ENCODE data around the gene GSTM4. TPM values are rescaled to one million over a fixed set of nuclear protein-coding genes. Genes with fewer than 3 reads are reported as not detected.

GSTM4 gene
- total and polyA plus RNA-seq, 2 donors (not counting 1 experiment from before 2014, with no cell fraction given) = 17.7 to 30.8 TPM

DNA sequence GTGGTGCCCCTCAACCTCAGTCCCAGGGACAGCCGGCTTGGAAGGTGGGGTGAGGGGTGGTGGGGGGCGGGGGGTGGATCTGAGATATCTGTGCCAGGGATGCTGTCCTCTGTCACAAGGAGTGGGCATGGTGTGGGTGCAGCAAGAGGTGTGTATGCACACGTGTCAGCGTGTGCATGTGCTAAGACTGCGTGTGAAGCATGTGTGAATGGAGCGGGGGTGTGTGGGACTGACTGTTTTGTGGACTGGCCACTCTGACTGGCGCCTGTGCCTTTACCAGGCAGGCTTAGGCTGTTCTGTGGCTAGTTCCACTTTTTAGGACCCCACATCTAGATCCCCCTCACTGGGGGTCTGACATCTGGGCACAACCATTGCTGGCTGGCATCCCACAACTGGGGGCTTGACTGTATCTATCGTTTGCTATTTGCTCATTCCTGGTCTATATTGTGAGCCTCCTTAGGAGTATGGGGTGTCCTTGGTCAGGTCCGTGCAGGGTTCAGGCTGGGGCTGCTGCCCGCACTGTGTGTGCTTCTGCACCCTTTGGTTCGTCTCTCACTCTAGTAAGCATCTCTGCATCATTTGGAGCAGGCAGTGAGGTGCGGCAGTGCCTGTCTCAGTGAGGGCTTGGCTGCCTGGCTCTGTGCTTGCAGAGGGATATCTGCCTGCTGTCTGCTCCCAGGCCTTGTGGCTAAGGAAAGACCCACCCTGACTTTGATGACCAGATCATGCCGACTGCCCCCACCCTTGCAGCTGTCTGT, 34.3 kb upstream of the GSTM4 start:
- no peaks in the 10 kb centered on the region for H3K9me3 ChIP-seq (ENCODE audit: control insufficient read depth, insufficient read depth, low read depth, low read length)
- peaks cover 24% of the 10 kb centered on the region for H3K4me1 ChIP-seq (ENCODE audit: control insufficient read depth, extremely low read depth, insufficient read depth, low read length)
- H3K9ac ChIP-seq (ENCODE audit: insufficient read depth, low read length) = peak overlapping the region; percentile 53
- H4K20me1 ChIP-seq (ENCODE audit: control insufficient read depth, extremely low read depth, insufficient read depth, low read length) = no peaks in the 10 kb centered on the region
- TF ChIP-seq EZH2 (IDR thresholded peaks at IDR 0.05; ENCODE audit: low read length, missing control alignments) = no peak
- TF ChIP-seq, protein P1, sequence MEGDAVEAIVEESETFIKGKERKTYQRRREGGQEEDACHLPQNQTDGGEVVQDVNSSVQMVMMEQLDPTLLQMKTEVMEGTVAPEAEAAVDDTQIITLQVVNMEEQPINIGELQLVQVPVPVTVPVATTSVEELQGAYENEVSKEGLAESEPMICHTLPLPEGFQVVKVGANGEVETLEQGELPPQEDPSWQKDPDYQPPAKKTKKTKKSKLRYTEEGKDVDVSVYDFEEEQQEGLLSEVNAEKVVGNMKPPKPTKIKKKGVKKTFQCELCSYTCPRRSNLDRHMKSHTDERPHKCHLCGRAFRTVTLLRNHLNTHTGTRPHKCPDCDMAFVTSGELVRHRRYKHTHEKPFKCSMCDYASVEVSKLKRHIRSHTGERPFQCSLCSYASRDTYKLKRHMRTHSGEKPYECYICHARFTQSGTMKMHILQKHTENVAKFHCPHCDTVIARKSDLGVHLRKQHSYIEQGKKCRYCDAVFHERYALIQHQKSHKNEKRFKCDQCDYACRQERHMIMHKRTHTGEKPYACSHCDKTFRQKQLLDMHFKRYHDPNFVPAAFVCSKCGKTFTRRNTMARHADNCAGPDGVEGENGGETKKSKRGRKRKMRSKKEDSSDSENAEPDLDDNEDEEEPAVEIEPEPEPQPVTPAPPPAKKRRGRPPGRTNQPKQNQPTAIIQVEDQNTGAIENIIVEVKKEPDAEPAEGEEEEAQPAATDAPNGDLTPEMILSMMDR (conservative IDR thresholded peaks at IDR 0.05 in 1 of 2, IDR thresholded peaks at IDR 0.05 in 1 of 2; ENCODE audit: low read depth in 1 of 2, low read length in 2 of 2) = no peak
- peak overlapping the region; percentile 96 for H3K27ac ChIP-seq (ENCODE audit: insufficient read depth, low read length)
- no peaks in the 10 kb centered on the region for H3K27me3 ChIP-seq (ENCODE audit: control insufficient read depth, insufficient read depth, low read length)
- no peak for DNase-seq (ENCODE audit: low read depth in 2 of 2)
- peaks cover 2% of the 10 kb centered on the region for H3K36me3 ChIP-seq (ENCODE audit: control insufficient read depth, insufficient read depth, low read length)
- H2AFZ ChIP-seq (ENCODE audit: low read length) = no peak overlapping the region
- H3K4me3 ChIP-seq (replicated peaks in 1 of 4; ENCODE audit: control extremely low read depth in 1 of 4, insufficient read depth in 1 of 4, low read depth in 3 of 4, low read length in 4 of 4) = peak overlapping the region; percentile 54 to 87 (median 75)
- H3K4me2 ChIP-seq (ENCODE audit: extremely low read depth, insufficient read depth, low read length) = peak overlapping the region; percentile 79
- H3K79me2 ChIP-seq (ENCODE audit: control insufficient read depth, insufficient read depth, low read length) = peaks cover 49% of the 10 kb centered on the region

- H3K4me1 ChIP-seq (ENCODE audit: control insufficient read depth, extremely low read depth, insufficient read depth, low read length) = peaks cover 21% of the 10 kb centered on the region
- TF ChIP-seq, protein P1 (conservative IDR thresholded peaks at IDR 0.05 in 1 of 2, IDR thresholded peaks at IDR 0.05 in 1 of 2; ENCODE audit: low read depth in 1 of 2, low read length in 2 of 2) = no peak
- TF ChIP-seq EZH2 (IDR thresholded peaks at IDR 0.05; ENCODE audit: low read length, missing control alignments) = no peak
- peak overlapping the region in 2 of 4 experiments; percentile 85 to 87 for H3K4me3 ChIP-seq (replicated peaks in 1 of 4; ENCODE audit: control extremely low read depth in 1 of 4, insufficient read depth in 1 of 4, low read depth in 3 of 4, low read length in 4 of 4)
- H2AFZ ChIP-seq (ENCODE audit: low read length) = no peak overlapping the region
- H3K27ac ChIP-seq (ENCODE audit: insufficient read depth, low read length) = no peak overlapping the region
- H4K20me1 ChIP-seq (ENCODE audit: control insufficient read depth, extremely low read depth, insufficient read depth, low read length) = no peaks in the 10 kb centered on the region
- peaks cover 4% of the 10 kb centered on the region for H3K36me3 ChIP-seq (ENCODE audit: control insufficient read depth, insufficient read depth, low read length)
- H3K79me2 ChIP-seq (ENCODE audit: control insufficient read depth, insufficient read depth, low read length) = peaks cover 49% of the 10 kb centered on the region
- H3K9ac ChIP-seq (ENCODE audit: insufficient read depth, low read length) = no peak overlapping the region
- no peaks in the 10 kb centered on the region for H3K9me3 ChIP-seq (ENCODE audit: control insufficient read depth, insufficient read depth, low read depth, low read length)
- H3K27me3 ChIP-seq (ENCODE audit: control insufficient read depth, insufficient read depth, low read length) = no peaks in the 10 kb centered on the region
- no peak for DNase-seq (ENCODE audit: low read depth in 2 of 2)
- peak overlapping the region; percentile 79 for H3K4me2 ChIP-seq (ENCODE audit: extremely low read depth, insufficient read depth, low read length)
These were observed 33.6 kb upstream of the GSTM4 start for GRCh38 chr1:109622137-109622892.

GRCh38 chr1:109622895-109623294, 33.0 kb upstream of the GSTM4 start:
- Histone ChIP-seq H3K27ac (ENCODE audit: insufficient read depth, low read length) (no peak overlapping the region), H3K9me3 (ENCODE audit: control insufficient read depth, insufficient read depth, low read depth, low read length) (no peaks in the 10 kb centered on the region), H3K36me3 (ENCODE audit: control insufficient read depth, insufficient read depth, low read length) (peaks cover 5% of the 10 kb centered on the region), H2AFZ (ENCODE audit: low read length) (no peak overlapping the region), H3K4me3 (replicated peaks in 1 of 4; ENCODE audit: control extremely low read depth in 1 of 4, insufficient read depth in 1 of 4, low read depth in 3 of 4, low read length in 4 of 4) (peak overlapping the region in 1 of 4 experiments; percentile 85), H3K4me2 (ENCODE audit: extremely low read depth, insufficient read depth, low read length) (no peak overlapping the region), H3K9ac (ENCODE audit: insufficient read depth, low read length) (no peak overlapping the region), H4K20me1 (ENCODE audit: control insufficient read depth, extremely low read depth, insufficient read depth, low read length) (no peaks in the 10 kb centered on the region), H3K27me3 (ENCODE audit: control insufficient read depth, insufficient read depth, low read length) (no peaks in the 10 kb centered on the region), H3K4me1 (ENCODE audit: control insufficient read depth, extremely low read depth, insufficient read depth, low read length) (peaks cover 17% of the 10 kb centered on the region), H3K79me2 (ENCODE audit: control insufficient read depth, insufficient read depth, low read length) (peaks cover 49% of the 10 kb centered on the region)
- TF ChIP-seq, protein P1 (conservative IDR thresholded peaks at IDR 0.05 in 1 of 2, IDR thresholded peaks at IDR 0.05 in 1 of 2; ENCODE audit: low read depth in 1 of 2, low read length in 2 of 2) = no peak
- TF ChIP-seq EZH2 (IDR thresholded peaks at IDR 0.05; ENCODE audit: low read length, missing control alignments) = no peak
- DNase-seq (ENCODE audit: low read depth in 2 of 2) = no peak
